IPS-20b (cell line): ENCODE measurements around the gene PADI1.

Experiments used
- H3K27ac ChIP-seq: one replicate; pipeline ENCODE4 v1.5.1; 2013; ENCODE audit warnings: low read length
- H3K27me3 ChIP-seq: 2 replicates; pipeline ENCODE4 v1.6.1; 2013; ENCODE audit warnings: mild to moderate bottlenecking, low read length, inconsistent platforms; ENCODE audit not compliant: insufficient read depth
- H3K36me3 ChIP-seq: 2 replicates; pipeline ENCODE4 v1.6.1; 2013; ENCODE audit warnings: low read depth, mild to moderate bottlenecking, inconsistent platforms, low read length, moderate library complexity; ENCODE audit not compliant: insufficient read depth
- H3K4me1 ChIP-seq: 2 replicates; pipeline ENCODE4 v1.6.1; 2013; ENCODE audit warnings: mild to moderate bottlenecking, control low read depth, inconsistent platforms, low read length, moderate library complexity; ENCODE audit not compliant: insufficient read depth
- H3K4me3 ChIP-seq: 2 replicates; pipeline ENCODE4 v1.5.1; 2013; ENCODE audit warnings: mild to moderate bottlenecking, low read length, inconsistent platforms
- H3K9ac ChIP-seq: 2 replicates; pipeline ENCODE4 v1.6.1; 2013; ENCODE audit warnings: low read depth, mild to moderate bottlenecking, inconsistent platforms, low read length, moderate library complexity
- H3K9me3 ChIP-seq: 2 replicates; pipeline ENCODE4 v1.6.1; 2013; ENCODE audit warnings: mild to moderate bottlenecking, low read depth, low read length, inconsistent platforms; ENCODE audit not compliant: insufficient read depth

PADI1 gene

GRCh38 chr1:17228619-17229018 lies 23.7 kb downstream of the PADI1 start:
- H3K27ac ChIP-seq: no peak overlapping the region
- no peaks in the 10 kb centered on the region for H3K36me3 ChIP-seq
- H3K9ac ChIP-seq: no peak overlapping the region
- H3K4me3 ChIP-seq: no peak overlapping the region
- no peaks in the 10 kb centered on the region for H3K27me3 ChIP-seq
- H3K4me1 ChIP-seq: no peaks in the 10 kb centered on the region
- H3K9me3 ChIP-seq: no peaks in the 10 kb centered on the region

- Histone ChIP-seq H3K9ac (no peak overlapping the region), H3K4me1 (no peaks in the 10 kb centered on the region), H3K4me3 (no peak overlapping the region), H3K27ac (no peak overlapping the region), H3K9me3 (no peaks in the 10 kb centered on the region), H3K36me3 (no peaks in the 10 kb centered on the region), H3K27me3 (no peaks in the 10 kb centered on the region)
Observed at GRCh38 chr1:17229379-17229778, 24.5 kb downstream of the PADI1 start.

- Histone ChIP-seq H3K9ac (no peak overlapping the region), H3K4me1 (no peaks in the 10 kb centered on the region), H3K4me3 (no peak overlapping the region), H3K27ac (no peak overlapping the region), H3K9me3 (no peaks in the 10 kb centered on the region), H3K27me3 (no peaks in the 10 kb centered on the region), H3K36me3 (no peaks in the 10 kb centered on the region)
Observed at GRCh38 chr1:17230106-17230505, 25.2 kb downstream of the PADI1 start.

GRCh38 chr1:17230671-17231310 lies 25.9 kb downstream of the PADI1 start:
- Histone ChIP-seq H3K4me1 (no peaks in the 10 kb centered on the region), H3K27me3 (no peaks in the 10 kb centered on the region), H3K9ac (no peak overlapping the region), H3K27ac (no peak overlapping the region), H3K9me3 (no peaks in the 10 kb centered on the region), H3K36me3 (no peaks in the 10 kb centered on the region), H3K4me3 (no peak overlapping the region)

GRCh38 chr1:17232759-17233661 lies 28.1 kb downstream of the PADI1 start:
- H3K36me3 ChIP-seq: no peaks in the 10 kb centered on the region
- H3K4me3 ChIP-seq: no peak overlapping the region
- no peaks in the 10 kb centered on the region for H3K27me3 ChIP-seq
- H3K4me1 ChIP-seq: no peaks in the 10 kb centered on the region
- no peak overlapping the region for H3K9ac ChIP-seq
- no peak overlapping the region for H3K27ac ChIP-seq
- no peaks in the 10 kb centered on the region for H3K9me3 ChIP-seq

GRCh38 chr1:17233675-17234320 lies 28.9 kb downstream of the PADI1 start:
- no peak overlapping the region for H3K27ac ChIP-seq
- no peaks in the 10 kb centered on the region for H3K9me3 ChIP-seq
- H3K36me3 ChIP-seq: no peaks in the 10 kb centered on the region
- H3K27me3 ChIP-seq: no peaks in the 10 kb centered on the region
- H3K4me3 ChIP-seq: no peak overlapping the region
- no peaks in the 10 kb centered on the region for H3K4me1 ChIP-seq
- no peak overlapping the region for H3K9ac ChIP-seq

GRCh38 chr1:17234405-17234804 lies 29.5 kb downstream of the PADI1 start:
- Histone ChIP-seq H3K27me3 (no peaks in the 10 kb centered on the region), H3K9ac (no peak overlapping the region), H3K27ac (no peak overlapping the region), H3K36me3 (no peaks in the 10 kb centered on the region), H3K4me1 (no peaks in the 10 kb centered on the region), H3K4me3 (no peak overlapping the region), H3K9me3 (no peaks in the 10 kb centered on the region)

- no peaks in the 10 kb centered on the region for H3K27me3 ChIP-seq
- H3K27ac ChIP-seq: no peak overlapping the region
- no peak overlapping the region for H3K9ac ChIP-seq
Observed at GRCh38 chr1:17235135-17235885, 30.4 kb downstream of the PADI1 start.

GRCh38 chr1:17236779-17237560 lies 32.0 kb downstream of the PADI1 start:
- no peak overlapping the region for H3K9ac ChIP-seq
- no peaks in the 10 kb centered on the region for H3K27me3 ChIP-seq
- no peaks in the 10 kb centered on the region for H3K36me3 ChIP-seq
- no peak overlapping the region for H3K4me3 ChIP-seq
- no peaks in the 10 kb centered on the region for H3K9me3 ChIP-seq
- no peak overlapping the region for H3K27ac ChIP-seq
- no peaks in the 10 kb centered on the region for H3K4me1 ChIP-seq

More at GRCh38 chr1:17235135-17235885, 30.4 kb downstream of the PADI1 start:
- Histone ChIP-seq H3K4me1 (no peaks in the 10 kb centered on the region), H3K9me3 (no peaks in the 10 kb centered on the region), H3K4me3 (no peak overlapping the region), H3K36me3 (no peaks in the 10 kb centered on the region)

- no peaks in the 10 kb centered on the region for H3K36me3 ChIP-seq
- no peaks in the 10 kb centered on the region for H3K27me3 ChIP-seq
- no peak overlapping the region for H3K4me3 ChIP-seq
- H3K9ac ChIP-seq: no peak overlapping the region
- H3K9me3 ChIP-seq: no peaks in the 10 kb centered on the region
- no peak overlapping the region for H3K27ac ChIP-seq
- no peaks in the 10 kb centered on the region for H3K4me1 ChIP-seq
Observed at GRCh38 chr1:17237561-17237903, 32.6 kb downstream of the PADI1 start.

GRCh38 chr1:17239420-17239819 lies 34.5 kb downstream of the PADI1 start:
- Histone ChIP-seq H3K4me3 (no peak overlapping the region), H3K4me1 (no peaks in the 10 kb centered on the region), H3K9ac (no peak overlapping the region), H3K36me3 (no peaks in the 10 kb centered on the region), H3K27ac (no peak overlapping the region), H3K27me3 (no peaks in the 10 kb centered on the region), H3K9me3 (no peaks in the 10 kb centered on the region)
